Upper lobe of left lung (tissue), 4 donors: ENCODE data around the gene AHDC1.

Source experiments
- CTCF ChIP-seq, 6 experiments: fragments of 450-650 bp in 4 of 6; fragments of 200-600 bp in 2 of 6; sonication (generic) in 2 of 6; IDR thresholded peaks; one replicate each; pipeline ENCODE4 v1.5.1; 2016 to 2019; ENCODE audit warnings: antibody characterized with exemption in 6 of 6
- EP300 ChIP-seq, 4 donors: sonication (generic); formaldehyde crosslinking; IDR thresholded peaks; one replicate each; pipeline ENCODE4 v1.5.1; 2017; ENCODE audit warnings: antibody characterized with exemption in 4 of 4, control low read depth in 2 of 4
- POLR2A ChIP-seq, 4 donors: fragments of 450-650 bp; IDR thresholded peaks; one replicate each; pipeline ENCODE4 v1.5.1; 2016 to 2017; ENCODE audit warnings: antibody characterized with exemption in 4 of 4, mild to moderate bottlenecking in 2 of 4
- POLR2AphosphoS5 ChIP-seq, 2 donors: sonication (generic); formaldehyde crosslinking; IDR thresholded peaks; one replicate each; pipeline ENCODE4 v1.5.1; 2017; ENCODE audit warnings: antibody characterized with exemption in 2 of 2

DNA sequence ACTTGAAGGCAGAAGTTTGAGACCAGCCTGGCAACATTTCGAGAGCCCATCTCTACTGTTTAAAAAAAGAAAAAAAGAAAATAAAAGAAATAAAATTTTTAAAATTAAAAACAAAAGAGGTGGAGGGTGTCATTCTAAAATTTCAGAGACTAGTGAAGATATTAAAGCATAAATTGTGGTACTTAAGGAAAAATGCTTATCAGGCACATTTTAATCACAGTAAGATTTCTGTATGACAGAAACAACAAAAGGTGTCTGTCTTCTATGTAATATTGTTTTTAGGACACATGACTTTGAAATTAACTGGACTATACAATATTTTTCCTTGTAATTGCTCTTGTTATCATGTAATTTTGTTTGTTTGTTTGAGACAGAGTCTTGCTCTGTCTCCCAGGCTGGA, 118.6 kb downstream of the AHDC1 start:
- TF ChIP-seq POLR2A (IDR thresholded peaks at IDR 0.05) (no peak), CTCF (IDR thresholded peaks at IDR 0.05) (no peak), EP300 (IDR thresholded peaks at IDR 0.05) (no peak), POLR2AphosphoS5 (IDR thresholded peaks at IDR 0.05) (no peak)
